KMS-11 (cell line): ENCODE data around the gene FAM184B.

Experiments
- H2AFZ ChIP-seq: fragments of 200-600 bp; sonication (generic); 2 replicates; pipeline ENCODE4 v1.6.1; 2016; ENCODE audit warnings: antibody characterized with exemption, mixed run types, low read depth
- H3K27ac ChIP-seq: fragments of 200-600 bp; sonication (generic); 2 replicates; pipeline ENCODE4 v1.6.1; 2016; ENCODE audit warnings: mild to moderate bottlenecking, mixed run types
- H3K27me3 ChIP-seq: fragments of 200-600 bp; sonication (generic); 2 replicates; pipeline ENCODE4 v1.6.1; 2017; ENCODE audit warnings: mild to moderate bottlenecking, low read depth, mixed run types, moderate library complexity; ENCODE audit not compliant: insufficient read depth
- H3K36me3 ChIP-seq: fragments of 200-600 bp; sonication (generic); 2 replicates; pipeline ENCODE4 v1.6.1; 2017; ENCODE audit warnings: mild to moderate bottlenecking, mixed run types; ENCODE audit not compliant: insufficient read depth
- H3K4me1 ChIP-seq: fragments of 200-600 bp; sonication (generic); 2 replicates; pipeline ENCODE4 v1.6.1; 2016; ENCODE audit warnings: mild to moderate bottlenecking, low read depth, mixed run types; ENCODE audit not compliant: poor library complexity, severe bottlenecking
- H3K4me2 ChIP-seq: fragments of 200-600 bp; sonication (generic); 2 replicates; pipeline ENCODE4 v1.7.0; 2016; ENCODE audit warnings: mild to moderate bottlenecking, mixed run types
- H3K4me3 ChIP-seq: fragments of 200-600 bp; sonication (generic); IDR thresholded peaks from 2 replicates; pipeline ENCODE4 v1.6.1; 2017; ENCODE audit warnings: low read depth, low read length, mixed read lengths; ENCODE audit not compliant: insufficient read depth
- H3K79me2 ChIP-seq: fragments of 200-600 bp; sonication (generic); 2 replicates; pipeline ENCODE4 v1.6.1; 2016; ENCODE audit warnings: low read depth, mixed run types; ENCODE audit not compliant: insufficient read depth
- H3K9ac ChIP-seq: fragments of 200-600 bp; sonication (generic); 2 replicates; pipeline ENCODE4 v1.6.1; 2016; ENCODE audit warnings: mild to moderate bottlenecking, mixed run types
- H4K20me1 ChIP-seq: fragments of 200-600 bp; sonication (generic); 2 replicates; pipeline ENCODE4 v1.6.1; 2016; ENCODE audit warnings: mild to moderate bottlenecking, mixed run types; ENCODE audit not compliant: insufficient read depth
- TF ChIP-seq, protein P1 (sequence below): fragments of 200-600 bp; sonication (generic); conservative IDR thresholded peaks from 2 replicates; pipeline ENCODE4 v1.6.1; 2017; ENCODE audit warnings: low read depth, mild to moderate bottlenecking, antibody characterized with exemption, low read length, moderate library complexity, mixed read lengths

FAM184B gene

DNA sequence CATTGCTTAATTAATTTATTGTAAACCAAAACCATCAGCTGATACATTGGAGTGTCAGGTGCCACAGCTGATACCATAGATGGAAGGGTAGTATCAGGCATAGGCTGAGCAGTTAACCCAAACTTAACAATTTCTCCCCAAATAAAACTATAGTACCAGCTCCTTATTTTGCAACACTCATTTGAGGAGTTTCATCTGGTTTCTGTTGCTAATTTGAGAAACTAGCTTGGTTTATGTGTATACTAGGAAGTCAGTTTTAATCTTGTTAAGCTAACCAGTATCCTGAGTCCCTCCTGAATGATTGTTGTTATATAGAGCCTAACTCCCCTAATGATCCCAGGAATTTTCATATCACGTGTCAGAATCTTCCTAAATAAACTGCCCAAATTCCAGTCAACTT, 16.4 kb upstream of the FAM184B start:
- Histone ChIP-seq H2AFZ (no peak overlapping the region), H3K36me3 (no peaks in the 10 kb centered on the region), H3K27me3 (no peaks in the 10 kb centered on the region), H4K20me1 (no peaks in the 10 kb centered on the region), H3K4me2 (no peak overlapping the region), H3K79me2 (peaks cover 4% of the 10 kb centered on the region; the same call in 1 of the 2 replicates), H3K9ac (no peak overlapping the region), H3K4me3 (no peak overlapping the region), H3K4me1 (peaks cover 13% of the 10 kb centered on the region), H3K27ac (no peak overlapping the region)
- TF ChIP-seq, protein P1, sequence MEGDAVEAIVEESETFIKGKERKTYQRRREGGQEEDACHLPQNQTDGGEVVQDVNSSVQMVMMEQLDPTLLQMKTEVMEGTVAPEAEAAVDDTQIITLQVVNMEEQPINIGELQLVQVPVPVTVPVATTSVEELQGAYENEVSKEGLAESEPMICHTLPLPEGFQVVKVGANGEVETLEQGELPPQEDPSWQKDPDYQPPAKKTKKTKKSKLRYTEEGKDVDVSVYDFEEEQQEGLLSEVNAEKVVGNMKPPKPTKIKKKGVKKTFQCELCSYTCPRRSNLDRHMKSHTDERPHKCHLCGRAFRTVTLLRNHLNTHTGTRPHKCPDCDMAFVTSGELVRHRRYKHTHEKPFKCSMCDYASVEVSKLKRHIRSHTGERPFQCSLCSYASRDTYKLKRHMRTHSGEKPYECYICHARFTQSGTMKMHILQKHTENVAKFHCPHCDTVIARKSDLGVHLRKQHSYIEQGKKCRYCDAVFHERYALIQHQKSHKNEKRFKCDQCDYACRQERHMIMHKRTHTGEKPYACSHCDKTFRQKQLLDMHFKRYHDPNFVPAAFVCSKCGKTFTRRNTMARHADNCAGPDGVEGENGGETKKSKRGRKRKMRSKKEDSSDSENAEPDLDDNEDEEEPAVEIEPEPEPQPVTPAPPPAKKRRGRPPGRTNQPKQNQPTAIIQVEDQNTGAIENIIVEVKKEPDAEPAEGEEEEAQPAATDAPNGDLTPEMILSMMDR: no peak

DNA sequence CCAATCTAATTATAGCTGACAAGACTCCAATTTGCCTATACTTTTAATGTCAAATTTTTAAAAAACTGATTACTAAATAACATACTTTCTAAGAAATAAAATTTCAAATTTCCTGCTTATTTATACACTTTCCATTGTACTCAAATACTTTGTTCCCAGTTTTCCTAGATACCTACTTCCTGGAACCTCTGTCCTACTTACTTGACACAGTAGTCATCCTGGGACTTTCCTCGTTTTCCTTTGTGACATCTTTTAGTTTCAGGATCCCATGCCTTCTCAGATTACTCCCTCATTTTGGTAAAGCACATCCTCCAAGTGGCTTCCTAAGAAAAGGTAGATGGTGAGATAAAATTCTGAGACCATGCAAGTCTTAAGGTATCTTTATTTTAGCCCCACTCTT, 13.3 kb upstream of the FAM184B start:
- no peak overlapping the region for H3K4me2 ChIP-seq
- no peaks in the 10 kb centered on the region for H3K79me2 ChIP-seq
- no peak overlapping the region for H3K4me3 ChIP-seq
- H3K9ac ChIP-seq: no peak overlapping the region
- H3K36me3 ChIP-seq: no peaks in the 10 kb centered on the region
- TF ChIP-seq, protein P1: no peak
- H2AFZ ChIP-seq: no peak overlapping the region
- H4K20me1 ChIP-seq: no peaks in the 10 kb centered on the region
- no peaks in the 10 kb centered on the region for H3K27me3 ChIP-seq
- peaks cover 13% of the 10 kb centered on the region for H3K4me1 ChIP-seq
- no peak overlapping the region for H3K27ac ChIP-seq

DNA sequence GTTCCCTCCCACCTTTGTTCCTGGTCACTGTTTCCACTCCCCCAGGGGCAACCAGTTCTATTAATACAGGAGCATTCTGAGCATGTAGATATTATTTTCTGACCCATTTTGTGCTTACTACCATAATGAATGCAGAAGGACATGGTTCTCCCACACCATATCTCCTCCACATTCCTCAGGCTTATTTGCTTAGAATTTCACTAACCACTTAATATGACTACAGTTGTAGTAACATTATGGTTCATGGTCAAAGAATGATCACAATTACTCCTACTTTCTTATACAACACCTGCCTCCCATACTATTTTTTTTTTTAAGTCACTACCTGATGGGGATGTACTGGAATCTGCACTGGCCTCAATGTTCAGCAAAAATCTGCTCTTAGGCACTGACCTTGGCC, 7.5 kb upstream of the FAM184B start:
- Histone ChIP-seq H3K27ac (no peak overlapping the region), H3K27me3 (no peaks in the 10 kb centered on the region), H3K9ac (no peak overlapping the region), H3K36me3 (no peaks in the 10 kb centered on the region), H3K79me2 (no peaks in the 10 kb centered on the region), H3K4me2 (no peak overlapping the region), H3K4me3 (no peak overlapping the region), H2AFZ (no peak overlapping the region), H4K20me1 (no peaks in the 10 kb centered on the region), H3K4me1 (no peaks in the 10 kb centered on the region)
- TF ChIP-seq, protein P1: no peak

DNA sequence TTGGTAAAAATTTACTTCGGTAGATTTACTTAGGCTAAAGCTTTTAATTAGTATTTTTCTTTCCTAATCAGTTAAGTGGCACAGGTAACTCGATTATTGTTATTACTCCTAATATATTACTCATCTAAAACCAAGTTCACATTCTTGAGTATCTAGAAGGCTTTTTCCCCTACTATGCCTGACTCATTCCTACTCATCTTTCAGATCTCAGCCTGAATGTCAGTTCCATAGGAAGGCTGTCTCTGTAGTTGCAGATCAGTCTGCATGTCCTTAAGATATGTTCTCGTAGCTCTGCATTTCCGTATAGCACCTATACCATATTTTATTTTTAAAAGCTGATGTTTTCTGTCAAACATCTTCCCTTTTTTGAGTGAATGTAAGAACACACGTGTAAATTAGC, 5.9 kb upstream of the FAM184B start:
- no peak overlapping the region for H3K4me3 ChIP-seq
- no peaks in the 10 kb centered on the region for H3K27me3 ChIP-seq
- H3K9ac ChIP-seq: no peak overlapping the region
- no peak overlapping the region for H3K27ac ChIP-seq
- H3K36me3 ChIP-seq: no peaks in the 10 kb centered on the region
- no peak overlapping the region for H2AFZ ChIP-seq
- H3K79me2 ChIP-seq: no peaks in the 10 kb centered on the region
- H3K4me2 ChIP-seq: no peak overlapping the region
- no peaks in the 10 kb centered on the region for H3K4me1 ChIP-seq
- TF ChIP-seq, protein P1: no peak
- no peaks in the 10 kb centered on the region for H4K20me1 ChIP-seq
